HepG2 (cell line): ENCODE measurements around the gene RCC1. TPM values are rescaled to one million over a fixed set of nuclear protein-coding genes. Genes with fewer than 3 reads are reported as not detected.

Experiments
- HNRNPLL ChIP-seq: fragments of 200-400 bp; formaldehyde crosslinking; IDR thresholded peaks from 2 replicates; pipeline ENCODE4 v1.6.1; 2017; ENCODE audit warnings: mild to moderate bottlenecking, low read depth, low read length; ENCODE audit not compliant: poor library complexity, severe bottlenecking
- MAFK ChIP-seq, 2 experiments: IDR thresholded peaks in 1 of 2; conservative IDR thresholded peaks in 1 of 2; 2 replicates each; pipeline ENCODE4 v1.6.1; 2011; ENCODE audit warnings: improper control_type of control experiment in 2 of 2, low read length in 2 of 2
- MYC ChIP-seq: sonication (generic); formaldehyde crosslinking; IDR thresholded peaks from 2 replicates; pipeline ENCODE4 v1.9.0; 2021; ENCODE audit warnings: missing genetic modification reagents, borderline replicate concordance
- NFYC ChIP-seq: IDR thresholded peaks from 2 replicates; pipeline ENCODE4 v1.6.1; 2016; ENCODE audit warnings: missing genetic modification reagents, missing compliant biosample characterization
- NKX3-1 ChIP-seq: sonication (generic); formaldehyde crosslinking; IDR thresholded peaks from 2 replicates; pipeline ENCODE4 v1.5.0; 2020; ENCODE audit warnings: missing genetic modification reagents
- PLRG1 ChIP-seq: fragments of 450-650 bp; conservative IDR thresholded peaks from 2 replicates; pipeline ENCODE4 v1.6.1; 2016
- POLR2AphosphoS2 ChIP-seq: IDR thresholded peaks from 2 replicates; pipeline ENCODE4 v1.6.1; 2011; ENCODE audit warnings: low read depth, low read length, improper control_type of control experiment
- SP2 ChIP-seq: sonication (generic); formaldehyde crosslinking; IDR thresholded peaks from 2 replicates; pipeline ENCODE4 v1.5.1; 2020; ENCODE audit warnings: mild to moderate bottlenecking, missing genetic modification reagents
- THAP11 ChIP-seq: IDR thresholded peaks from 2 replicates; pipeline ENCODE4 v1.6.1; 2016; ENCODE audit warnings: missing biosample characterization, missing genetic modification reagents
- ZFX ChIP-seq: sonication (generic); formaldehyde crosslinking; IDR thresholded peaks from 2 replicates; pipeline ENCODE4 v1.4.0; 2020; ENCODE audit warnings: mild to moderate bottlenecking, low read depth, missing genetic modification reagents, moderate library complexity
- ZNF382 ChIP-seq: sonication (generic); formaldehyde crosslinking; IDR thresholded peaks from 2 replicates; pipeline ENCODE4 v1.5.0; 2020; ENCODE audit warnings: missing genetic modification reagents, mild to moderate bottlenecking, borderline replicate concordance
- polyA plus RNA-seq, 8 experiments: library from polyadenylated mRNA; depleted of rRNA in 3 of 8; stranded (reverse) in 7 of 8; unstranded in 1 of 8; fragments of >200 nt; fragmentation: Illumina TruSeq in 4 of 8; extraction: Trizol in 4 of 8; gene quantifications; 2 replicates each; pipeline versions ENCODE4 v1.2.1 to v1.2.3, GENCODE V29; 2011 to 2016; ENCODE audit warnings: low read depth in 4 of 8, missing spikeins in 1 of 8, mixed read lengths in 1 of 8; ENCODE audit not compliant: insufficient read depth in 1 of 8
- total RNA-seq, 5 experiments: library from RNA; depleted of rRNA; stranded (reverse); fragments of >200 nt; fragmentation: Illumina TruSeq; extraction: Trizol; gene quantifications; 2 replicates each; pipeline ENCODE4 v1.2.3, GENCODE V29; 2016; ENCODE audit warnings: low read depth in 1 of 5
- TF ChIP-seq, protein P1 (sequence below): sonication (generic); formaldehyde crosslinking; IDR thresholded peaks from 2 replicates; pipeline ENCODE4 v1.5.0; 2020; ENCODE audit warnings: mild to moderate bottlenecking, missing genetic modification reagents, borderline replicate concordance
- TF ChIP-seq, protein P2 (sequence below), 2 experiments: IDR thresholded peaks; 2 replicates each; pipeline ENCODE4 v1.6.1; 2011 to 2012; ENCODE audit warnings: low read length in 2 of 2, borderline replicate concordance in 1 of 2, low read depth in 1 of 2, mild to moderate bottlenecking in 1 of 2, moderate library complexity in 1 of 2
- TF ChIP-seq, protein P3 (sequence below): sonication (generic); formaldehyde crosslinking; conservative IDR thresholded peaks from 2 replicates; pipeline ENCODE4 v1.4.0; 2020; ENCODE audit warnings: mild to moderate bottlenecking, missing genetic modification reagents, moderate library complexity

Gene RCC1
- total and polyA plus RNA-seq, 2 of the 13 experiments (the other 11 are each of a cell fraction or from before 2014, with no cell fraction given) = 47.2 to 80.8 TPM

DNA sequence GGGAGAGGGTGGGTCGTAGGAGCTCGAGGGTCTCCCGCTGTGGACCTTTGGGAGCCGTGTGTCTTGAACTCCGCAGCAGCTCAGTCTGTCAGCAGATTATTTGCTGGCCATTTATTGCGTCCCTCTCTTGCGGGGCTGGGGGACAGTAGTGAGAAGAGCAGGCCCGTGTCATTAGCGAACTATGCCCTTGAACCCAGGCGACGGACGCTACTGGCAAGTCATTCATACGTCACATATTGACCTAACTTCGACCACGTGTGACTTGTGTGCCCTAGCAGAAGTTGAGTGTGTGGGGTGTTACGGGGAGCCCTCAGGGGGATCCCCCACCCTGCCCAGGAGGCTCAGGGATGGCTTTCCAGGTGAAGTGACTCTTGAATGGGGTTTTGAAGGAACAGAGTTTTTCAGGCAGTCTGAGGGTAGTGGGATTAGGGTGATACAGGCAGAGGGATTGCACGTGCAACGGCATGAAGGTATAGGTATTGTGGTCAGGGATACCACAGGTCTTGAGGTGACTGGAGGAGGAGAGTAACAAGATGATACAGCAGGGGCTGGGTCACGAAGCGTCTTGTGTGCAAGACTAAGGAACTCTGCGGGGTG, 13.0 kb downstream of the RCC1 start (continued):
- TF ChIP-seq, protein P1, sequence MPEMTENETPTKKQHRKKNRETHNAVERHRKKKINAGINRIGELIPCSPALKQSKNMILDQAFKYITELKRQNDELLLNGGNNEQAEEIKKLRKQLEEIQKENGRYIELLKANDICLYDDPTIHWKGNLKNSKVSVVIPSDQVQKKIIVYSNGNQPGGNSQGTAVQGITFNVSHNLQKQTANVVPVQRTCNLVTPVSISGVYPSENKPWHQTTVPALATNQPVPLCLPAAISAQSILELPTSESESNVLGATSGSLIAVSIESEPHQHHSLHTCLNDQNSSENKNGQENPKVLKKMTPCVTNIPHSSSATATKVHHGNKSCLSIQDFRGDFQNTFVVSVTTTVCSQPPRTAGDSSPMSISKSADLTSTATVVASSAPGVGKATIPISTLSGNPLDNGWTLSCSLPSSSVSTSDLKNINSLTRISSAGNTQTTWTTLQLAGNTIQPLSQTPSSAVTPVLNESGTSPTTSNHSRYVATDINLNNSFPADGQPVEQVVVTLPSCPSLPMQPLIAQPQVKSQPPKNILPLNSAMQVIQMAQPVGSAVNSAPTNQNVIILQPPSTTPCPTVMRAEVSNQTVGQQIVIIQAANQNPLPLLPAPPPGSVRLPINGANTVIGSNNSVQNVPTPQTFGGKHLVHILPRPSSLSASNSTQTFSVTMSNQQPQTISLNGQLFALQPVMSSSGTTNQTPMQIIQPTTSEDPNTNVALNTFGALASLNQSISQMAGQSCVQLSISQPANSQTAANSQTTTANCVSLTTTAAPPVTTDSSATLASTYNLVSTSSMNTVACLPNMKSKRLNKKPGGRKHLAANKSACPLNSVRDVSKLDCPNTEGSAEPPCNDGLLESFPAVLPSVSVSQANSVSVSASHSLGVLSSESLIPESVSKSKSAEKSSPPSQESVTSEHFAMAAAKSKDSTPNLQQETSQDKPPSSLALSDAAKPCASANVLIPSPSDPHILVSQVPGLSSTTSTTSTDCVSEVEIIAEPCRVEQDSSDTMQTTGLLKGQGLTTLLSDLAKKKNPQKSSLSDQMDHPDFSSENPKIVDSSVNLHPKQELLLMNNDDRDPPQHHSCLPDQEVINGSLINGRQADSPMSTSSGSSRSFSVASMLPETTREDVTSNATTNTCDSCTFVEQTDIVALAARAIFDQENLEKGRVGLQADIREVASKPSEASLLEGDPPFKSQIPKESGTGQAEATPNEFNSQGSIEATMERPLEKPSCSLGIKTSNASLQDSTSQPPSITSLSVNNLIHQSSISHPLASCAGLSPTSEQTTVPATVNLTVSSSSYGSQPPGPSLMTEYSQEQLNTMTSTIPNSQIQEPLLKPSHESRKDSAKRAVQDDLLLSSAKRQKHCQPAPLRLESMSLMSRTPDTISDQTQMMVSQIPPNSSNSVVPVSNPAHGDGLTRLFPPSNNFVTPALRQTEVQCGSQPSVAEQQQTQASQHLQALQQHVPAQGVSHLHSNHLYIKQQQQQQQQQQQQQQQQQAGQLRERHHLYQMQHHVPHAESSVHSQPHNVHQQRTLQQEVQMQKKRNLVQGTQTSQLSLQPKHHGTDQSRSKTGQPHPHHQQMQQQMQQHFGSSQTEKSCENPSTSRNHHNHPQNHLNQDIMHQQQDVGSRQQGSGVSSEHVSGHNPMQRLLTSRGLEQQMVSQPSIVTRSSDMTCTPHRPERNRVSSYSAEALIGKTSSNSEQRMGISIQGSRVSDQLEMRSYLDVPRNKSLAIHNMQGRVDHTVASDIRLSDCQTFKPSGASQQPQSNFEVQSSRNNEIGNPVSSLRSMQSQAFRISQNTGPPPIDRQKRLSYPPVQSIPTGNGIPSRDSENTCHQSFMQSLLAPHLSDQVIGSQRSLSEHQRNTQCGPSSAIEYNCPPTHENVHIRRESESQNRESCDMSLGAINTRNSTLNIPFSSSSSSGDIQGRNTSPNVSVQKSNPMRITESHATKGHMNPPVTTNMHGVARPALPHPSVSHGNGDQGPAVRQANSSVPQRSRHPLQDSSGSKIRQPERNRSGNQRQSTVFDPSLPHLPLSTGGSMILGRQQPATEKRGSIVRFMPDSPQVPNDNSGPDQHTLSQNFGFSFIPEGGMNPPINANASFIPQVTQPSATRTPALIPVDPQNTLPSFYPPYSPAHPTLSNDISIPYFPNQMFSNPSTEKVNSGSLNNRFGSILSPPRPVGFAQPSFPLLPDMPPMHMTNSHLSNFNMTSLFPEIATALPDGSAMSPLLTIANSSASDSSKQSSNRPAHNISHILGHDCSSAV (CRISPR knock-in tag) = no peak
- TF ChIP-seq MAFK (conservative IDR thresholded peaks at IDR 0.05 in 1 of 2, IDR thresholded peaks at IDR 0.05 in 1 of 2; ENCODE audit: low read length in 2 of 2) (0 out of 4 replicates have a peak, but pooled peaks of 1 of the 2 experiments have one; percentile 11), ZFX (CRISPR knock-in tag) (no peak), NKX3-1 (no peak), HNRNPLL (no peak), PLRG1 (no peak), MYC (CRISPR knock-in tag) (peak; percentile 59; the same call in 1 of the 2 replicates), ZNF382 (CRISPR knock-in tag) (no peak), NFYC (CRISPR knock-in tag) (no peak), THAP11 (CRISPR knock-in tag) (0 out of 2 replicates have a peak, but pooled peaks have one; percentile 24), SP2 (CRISPR knock-in tag) (no peak), POLR2AphosphoS2 (no peak)
- TF ChIP-seq, protein P2, sequence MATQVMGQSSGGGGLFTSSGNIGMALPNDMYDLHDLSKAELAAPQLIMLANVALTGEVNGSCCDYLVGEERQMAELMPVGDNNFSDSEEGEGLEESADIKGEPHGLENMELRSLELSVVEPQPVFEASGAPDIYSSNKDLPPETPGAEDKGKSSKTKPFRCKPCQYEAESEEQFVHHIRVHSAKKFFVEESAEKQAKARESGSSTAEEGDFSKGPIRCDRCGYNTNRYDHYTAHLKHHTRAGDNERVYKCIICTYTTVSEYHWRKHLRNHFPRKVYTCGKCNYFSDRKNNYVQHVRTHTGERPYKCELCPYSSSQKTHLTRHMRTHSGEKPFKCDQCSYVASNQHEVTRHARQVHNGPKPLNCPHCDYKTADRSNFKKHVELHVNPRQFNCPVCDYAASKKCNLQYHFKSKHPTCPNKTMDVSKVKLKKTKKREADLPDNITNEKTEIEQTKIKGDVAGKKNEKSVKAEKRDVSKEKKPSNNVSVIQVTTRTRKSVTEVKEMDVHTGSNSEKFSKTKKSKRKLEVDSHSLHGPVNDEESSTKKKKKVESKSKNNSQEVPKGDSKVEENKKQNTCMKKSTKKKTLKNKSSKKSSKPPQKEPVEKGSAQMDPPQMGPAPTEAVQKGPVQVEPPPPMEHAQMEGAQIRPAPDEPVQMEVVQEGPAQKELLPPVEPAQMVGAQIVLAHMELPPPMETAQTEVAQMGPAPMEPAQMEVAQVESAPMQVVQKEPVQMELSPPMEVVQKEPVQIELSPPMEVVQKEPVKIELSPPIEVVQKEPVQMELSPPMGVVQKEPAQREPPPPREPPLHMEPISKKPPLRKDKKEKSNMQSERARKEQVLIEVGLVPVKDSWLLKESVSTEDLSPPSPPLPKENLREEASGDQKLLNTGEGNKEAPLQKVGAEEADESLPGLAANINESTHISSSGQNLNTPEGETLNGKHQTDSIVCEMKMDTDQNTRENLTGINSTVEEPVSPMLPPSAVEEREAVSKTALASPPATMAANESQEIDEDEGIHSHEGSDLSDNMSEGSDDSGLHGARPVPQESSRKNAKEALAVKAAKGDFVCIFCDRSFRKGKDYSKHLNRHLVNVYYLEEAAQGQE (IDR thresholded peaks at IDR 0.05; ENCODE audit: borderline replicate concordance in 1 of 2, low read depth in 1 of 2, low read length in 2 of 2) = no peak
- TF ChIP-seq, protein P3, sequence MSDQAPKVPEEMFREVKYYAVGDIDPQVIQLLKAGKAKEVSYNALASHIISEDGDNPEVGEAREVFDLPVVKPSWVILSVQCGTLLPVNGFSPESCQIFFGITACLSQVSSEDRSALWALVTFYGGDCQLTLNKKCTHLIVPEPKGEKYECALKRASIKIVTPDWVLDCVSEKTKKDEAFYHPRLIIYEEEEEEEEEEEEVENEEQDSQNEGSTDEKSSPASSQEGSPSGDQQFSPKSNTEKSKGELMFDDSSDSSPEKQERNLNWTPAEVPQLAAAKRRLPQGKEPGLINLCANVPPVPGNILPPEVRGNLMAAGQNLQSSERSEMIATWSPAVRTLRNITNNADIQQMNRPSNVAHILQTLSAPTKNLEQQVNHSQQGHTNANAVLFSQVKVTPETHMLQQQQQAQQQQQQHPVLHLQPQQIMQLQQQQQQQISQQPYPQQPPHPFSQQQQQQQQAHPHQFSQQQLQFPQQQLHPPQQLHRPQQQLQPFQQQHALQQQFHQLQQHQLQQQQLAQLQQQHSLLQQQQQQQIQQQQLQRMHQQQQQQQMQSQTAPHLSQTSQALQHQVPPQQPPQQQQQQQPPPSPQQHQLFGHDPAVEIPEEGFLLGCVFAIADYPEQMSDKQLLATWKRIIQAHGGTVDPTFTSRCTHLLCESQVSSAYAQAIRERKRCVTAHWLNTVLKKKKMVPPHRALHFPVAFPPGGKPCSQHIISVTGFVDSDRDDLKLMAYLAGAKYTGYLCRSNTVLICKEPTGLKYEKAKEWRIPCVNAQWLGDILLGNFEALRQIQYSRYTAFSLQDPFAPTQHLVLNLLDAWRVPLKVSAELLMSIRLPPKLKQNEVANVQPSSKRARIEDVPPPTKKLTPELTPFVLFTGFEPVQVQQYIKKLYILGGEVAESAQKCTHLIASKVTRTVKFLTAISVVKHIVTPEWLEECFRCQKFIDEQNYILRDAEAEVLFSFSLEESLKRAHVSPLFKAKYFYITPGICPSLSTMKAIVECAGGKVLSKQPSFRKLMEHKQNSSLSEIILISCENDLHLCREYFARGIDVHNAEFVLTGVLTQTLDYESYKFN (CRISPR knock-in tag) = peak; percentile 39
